ENCODE measurements around the gene NIM1K. TPM values are rescaled to one million over a fixed set of nuclear protein-coding genes. Genes with fewer than 3 reads are reported as not detected.
A peak's percentile ranks its signal among the peaks of the same experiment; 100 is the strongest.

Gene NIM1K
- total RNA-seq, 1 donor from 2014 or later = 0.25 TPM

- intact Hi-C loops (cut with micrococcal nuclease) = no loop called here
- Histone ChIP-seq H3K27me3 (ENCODE audit: low read depth) (no peaks in the 10 kb centered on the region), H3K4me3 (no peak overlapping the region), H3K9me3 (replicated peaks) (no peaks in the 10 kb centered on the region), H3K4me1 (peaks cover 59% of the 10 kb centered on the region), H3K36me3 (no peaks in the 10 kb centered on the region), H3K27ac (replicated peaks) (no peak overlapping the region)
- TF ChIP-seq, protein P1, sequence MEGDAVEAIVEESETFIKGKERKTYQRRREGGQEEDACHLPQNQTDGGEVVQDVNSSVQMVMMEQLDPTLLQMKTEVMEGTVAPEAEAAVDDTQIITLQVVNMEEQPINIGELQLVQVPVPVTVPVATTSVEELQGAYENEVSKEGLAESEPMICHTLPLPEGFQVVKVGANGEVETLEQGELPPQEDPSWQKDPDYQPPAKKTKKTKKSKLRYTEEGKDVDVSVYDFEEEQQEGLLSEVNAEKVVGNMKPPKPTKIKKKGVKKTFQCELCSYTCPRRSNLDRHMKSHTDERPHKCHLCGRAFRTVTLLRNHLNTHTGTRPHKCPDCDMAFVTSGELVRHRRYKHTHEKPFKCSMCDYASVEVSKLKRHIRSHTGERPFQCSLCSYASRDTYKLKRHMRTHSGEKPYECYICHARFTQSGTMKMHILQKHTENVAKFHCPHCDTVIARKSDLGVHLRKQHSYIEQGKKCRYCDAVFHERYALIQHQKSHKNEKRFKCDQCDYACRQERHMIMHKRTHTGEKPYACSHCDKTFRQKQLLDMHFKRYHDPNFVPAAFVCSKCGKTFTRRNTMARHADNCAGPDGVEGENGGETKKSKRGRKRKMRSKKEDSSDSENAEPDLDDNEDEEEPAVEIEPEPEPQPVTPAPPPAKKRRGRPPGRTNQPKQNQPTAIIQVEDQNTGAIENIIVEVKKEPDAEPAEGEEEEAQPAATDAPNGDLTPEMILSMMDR (IDR thresholded peaks at IDR 0.05; ENCODE audit: borderline replicate concordance) = no peak
- DNase-seq = no peak
These were observed 117.6 kb downstream of the NIM1K start for GRCh38 chr5:43309637-43310036.

GRCh38 chr5:43312076-43312661, 120.1 kb downstream of the NIM1K start:
- TF ChIP-seq, protein P1 (IDR thresholded peaks at IDR 0.05; ENCODE audit: borderline replicate concordance) = no peak
- no peaks in the 10 kb centered on the region for H3K36me3 ChIP-seq
- H3K27ac ChIP-seq (replicated peaks) = no peak overlapping the region
- intact Hi-C loops (cut with micrococcal nuclease) = no loop called here
- peaks cover 51% of the 10 kb centered on the region for H3K4me1 ChIP-seq
- no peak for DNase-seq
- no peaks in the 10 kb centered on the region for H3K27me3 ChIP-seq (ENCODE audit: low read depth)
- peak overlapping the region; percentile 94 for H3K4me3 ChIP-seq
- H3K9me3 ChIP-seq (replicated peaks) = no peaks in the 10 kb centered on the region

DNA sequence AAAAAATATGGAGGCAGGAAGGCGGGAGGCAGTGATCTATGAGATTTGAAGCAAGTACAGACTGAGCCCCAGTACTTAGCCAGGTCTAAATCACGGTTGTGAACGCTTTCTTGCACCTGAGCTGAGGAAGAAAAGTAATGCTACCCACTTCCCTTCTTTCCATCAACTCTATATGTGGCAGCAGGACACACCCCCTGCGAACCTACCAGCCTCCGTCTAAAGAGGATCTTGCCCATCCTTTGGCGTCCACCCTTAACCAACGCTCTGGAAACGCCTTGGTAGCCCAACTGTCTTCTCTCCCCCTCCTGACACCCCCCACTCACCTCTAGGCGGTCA, 120.6 kb downstream of the NIM1K start:
- peak overlapping the region; percentile 94 for H3K4me3 ChIP-seq
- TF ChIP-seq, protein P1 (IDR thresholded peaks at IDR 0.05; ENCODE audit: borderline replicate concordance) = no peak
- no peaks in the 10 kb centered on the region for H3K9me3 ChIP-seq (replicated peaks)
- H3K4me1 ChIP-seq = peaks cover 51% of the 10 kb centered on the region
- intact Hi-C loops (cut with micrococcal nuclease) = no loop called here
- no peaks in the 10 kb centered on the region for H3K27me3 ChIP-seq (ENCODE audit: low read depth)
- no peak for DNase-seq
- no peaks in the 10 kb centered on the region for H3K36me3 ChIP-seq
- peak overlapping the region; percentile 93 for H3K27ac ChIP-seq (replicated peaks)

GRCh38 chr5:43313035-43313853, 121.2 kb downstream of the NIM1K start, which contains the start of gene HMGCS1:
HMGCS1 (minus strand) TSS chr5:43313412; CDS start chr5:43298965, 14,447 bp downstream.
- TF ChIP-seq, protein P1 (IDR thresholded peaks at IDR 0.05; ENCODE audit: borderline replicate concordance) = peak; percentile 8
- intact Hi-C loops (cut with micrococcal nuclease) = no loop called here
- Histone ChIP-seq H3K9me3 (replicated peaks) (no peaks in the 10 kb centered on the region), H3K27me3 (ENCODE audit: low read depth) (no peaks in the 10 kb centered on the region), H3K27ac (replicated peaks) (peak within 1 kb of the TSS; percentile 93), H3K4me3 (peak within 1 kb of the TSS; percentile 94), H3K4me1 (peaks cover 50% of the 10 kb centered on the region), H3K36me3 (no peaks in the 10 kb centered on the region)
- peak; percentile 98 for DNase-seq

DNA sequence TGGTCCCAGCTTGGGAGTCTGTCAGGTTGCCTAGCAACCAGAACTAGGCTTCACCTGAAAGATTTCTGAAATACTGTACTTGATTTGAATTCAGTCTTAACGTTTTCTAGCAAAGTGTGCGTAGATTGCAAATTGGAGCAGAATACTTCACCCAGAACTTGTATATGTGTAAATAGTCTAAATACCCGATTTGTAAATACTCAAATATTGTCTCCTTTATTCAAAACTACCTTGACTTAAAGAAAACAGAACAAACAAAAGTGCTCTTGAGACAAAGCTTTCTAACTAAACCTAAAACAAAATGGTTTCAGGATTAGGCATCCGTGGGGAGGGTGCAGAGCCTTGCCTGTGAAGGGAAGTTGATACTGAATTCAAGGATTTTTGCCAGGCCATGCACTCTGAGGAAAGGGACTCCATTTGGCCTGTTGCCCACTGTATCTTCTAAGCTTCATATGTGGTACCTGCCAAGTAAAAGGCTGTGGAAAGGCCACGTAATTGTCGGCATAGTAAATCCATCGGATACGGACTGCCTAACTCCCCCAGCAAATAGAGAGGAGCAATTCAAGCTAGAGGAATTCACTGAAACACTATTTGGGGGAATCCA, 121.9 kb downstream of the NIM1K start:
- peaks cover 46% of the 10 kb centered on the region for H3K4me1 ChIP-seq
- no peaks in the 10 kb centered on the region for H3K9me3 ChIP-seq (replicated peaks)
- H3K36me3 ChIP-seq = no peaks in the 10 kb centered on the region
- DNase-seq = no peak
- H3K27ac ChIP-seq (replicated peaks) = peak overlapping the region; percentile 93
- TF ChIP-seq, protein P1 (IDR thresholded peaks at IDR 0.05; ENCODE audit: borderline replicate concordance) = no peak
- no peaks in the 10 kb centered on the region for H3K27me3 ChIP-seq (ENCODE audit: low read depth)
- peak overlapping the region; percentile 94 for H3K4me3 ChIP-seq
- intact Hi-C loops (cut with micrococcal nuclease) = no loop called here
